HFFc6 (cell line): ENCODE measurements around the gene MCC. TPM values are rescaled to one million over a fixed set of nuclear protein-coding genes. Genes with fewer than 3 reads are reported as not detected.

Experiments used
- DNase-seq: peaks from one replicate; pipeline ENCODE4 v3.0.0-alpha.2; 2018
- H3K27ac Mint-ChIP-seq: 2 replicates; pipeline ENCODE4 v1.8.0; 2020; ENCODE audit warnings: mild to moderate bottlenecking, mixed read lengths
- H3K27me3 Mint-ChIP-seq: 2 replicates; pipeline ENCODE4 v1.8.0; 2021; ENCODE audit warnings: mild to moderate bottlenecking, moderate library complexity, mixed read lengths; ENCODE audit not compliant: insufficient read depth
- H3K36me3 Mint-ChIP-seq: 2 replicates; pipeline ENCODE4 v1.8.0; 2021; ENCODE audit warnings: low read depth, mixed read lengths
- H3K4me1 Mint-ChIP-seq: 2 replicates; pipeline ENCODE4 v1.8.0; 2020; ENCODE audit warnings: low read depth, mixed read lengths
- H3K4me3 Mint-ChIP-seq: 2 replicates; pipeline ENCODE4 v1.8.0; 2020; ENCODE audit warnings: mild to moderate bottlenecking, moderate library complexity, mixed read lengths
- H3K9me3 Mint-ChIP-seq: 2 replicates; pipeline ENCODE4 v1.8.0; 2020; ENCODE audit warnings: mild to moderate bottlenecking, mixed read lengths
- CTCF ChIP-seq: fragments of 200-600 bp; sonication (generic); IDR thresholded peaks from 2 replicates; pipeline ENCODE4 v1.5.0; 2021; ENCODE audit warnings: antibody characterized with exemption, mild to moderate bottlenecking
- total RNA-seq, 6 experiments: library from RNA; stranded (reverse); fragmentation: NEBNext Ultra II Directional; extraction: Animal tissue kit (Norgen Biotek cat#: 25700); gene quantifications; 2 replicates in 1 of 6; 3 replicates in 5 of 6; pipeline ENCODE4 v1.2.3, GENCODE V29; 2021

MCC gene
- total RNA-seq, 6 experiments from 2014 or later, result 2.5 to 4.9 (median 3.0) TPM

GRCh38 chr5:113090336-113091106 is 397.7 kb downstream of the MCC start:
- Mint-ChIP-seq H3K27ac (no peak overlapping the region), H3K36me3 (no peaks in the 10 kb centered on the region), H3K9me3 (no peaks in the 10 kb centered on the region), H3K4me3 (no peak overlapping the region), H3K4me1 (peaks cover 12% of the 10 kb centered on the region), H3K27me3 (peaks cover 1% of the 10 kb centered on the region)
- DNase-seq, result no peak
- TF ChIP-seq CTCF, result no peak; the same call in 1 of the 2 replicates

- Mint-ChIP-seq H3K27ac (peak overlapping the region; percentile 57), H3K36me3 (no peaks in the 10 kb centered on the region), H3K27me3 (peaks cover 1% of the 10 kb centered on the region), H3K4me1 (peaks cover 12% of the 10 kb centered on the region), H3K4me3 (no peak overlapping the region), H3K9me3 (no peaks in the 10 kb centered on the region)
- peak; percentile 32 for DNase-seq
- no peak for TF ChIP-seq CTCF
Measured at GRCh38 chr5:113089653-113090335, 398.5 kb downstream of the MCC start.

- no peak for TF ChIP-seq CTCF
- Mint-ChIP-seq H3K27me3 (peaks cover 1% of the 10 kb centered on the region), H3K4me1 (peaks cover 12% of the 10 kb centered on the region), H3K27ac (no peak overlapping the region), H3K4me3 (no peak overlapping the region), H3K36me3 (no peaks in the 10 kb centered on the region), H3K9me3 (no peaks in the 10 kb centered on the region)
- no peak for DNase-seq
Measured at GRCh38 chr5:113087976-113088514, 400.2 kb downstream of the MCC start.

- no peak for DNase-seq
- Mint-ChIP-seq H3K9me3 (no peaks in the 10 kb centered on the region), H3K4me1 (peaks cover 30% of the 10 kb centered on the region), H3K27ac (no peak overlapping the region), H3K4me3 (no peak overlapping the region), H3K36me3 (no peaks in the 10 kb centered on the region), H3K27me3 (peaks cover 1% of the 10 kb centered on the region)
- TF ChIP-seq CTCF, result no peak
Measured at GRCh38 chr5:113085880-113086409, 402.3 kb downstream of the MCC start.

GRCh38 chr5:113085084-113085414 is 403.2 kb downstream of the MCC start:
- peaks cover 23% of the 10 kb centered on the region for H3K4me1 Mint-ChIP-seq
- no peak for TF ChIP-seq CTCF
- H3K27me3 Mint-ChIP-seq, result peaks cover under 1% of the 10 kb centered on the region
- no peaks in the 10 kb centered on the region for H3K36me3 Mint-ChIP-seq
- no peak overlapping the region for H3K27ac Mint-ChIP-seq
- H3K9me3 Mint-ChIP-seq, result no peaks in the 10 kb centered on the region
- H3K4me3 Mint-ChIP-seq, result no peak overlapping the region
- DNase-seq, result no peak
